NK-92 (cell line): ENCODE results near the gene NIFK.

Experiments used
- DNase-seq: peaks from one replicate; lab custom pipeline; 2025; ENCODE audit not compliant: unreplicated experiment; lab: John Stamatoyannopoulos, UW

NIFK gene

DNA sequence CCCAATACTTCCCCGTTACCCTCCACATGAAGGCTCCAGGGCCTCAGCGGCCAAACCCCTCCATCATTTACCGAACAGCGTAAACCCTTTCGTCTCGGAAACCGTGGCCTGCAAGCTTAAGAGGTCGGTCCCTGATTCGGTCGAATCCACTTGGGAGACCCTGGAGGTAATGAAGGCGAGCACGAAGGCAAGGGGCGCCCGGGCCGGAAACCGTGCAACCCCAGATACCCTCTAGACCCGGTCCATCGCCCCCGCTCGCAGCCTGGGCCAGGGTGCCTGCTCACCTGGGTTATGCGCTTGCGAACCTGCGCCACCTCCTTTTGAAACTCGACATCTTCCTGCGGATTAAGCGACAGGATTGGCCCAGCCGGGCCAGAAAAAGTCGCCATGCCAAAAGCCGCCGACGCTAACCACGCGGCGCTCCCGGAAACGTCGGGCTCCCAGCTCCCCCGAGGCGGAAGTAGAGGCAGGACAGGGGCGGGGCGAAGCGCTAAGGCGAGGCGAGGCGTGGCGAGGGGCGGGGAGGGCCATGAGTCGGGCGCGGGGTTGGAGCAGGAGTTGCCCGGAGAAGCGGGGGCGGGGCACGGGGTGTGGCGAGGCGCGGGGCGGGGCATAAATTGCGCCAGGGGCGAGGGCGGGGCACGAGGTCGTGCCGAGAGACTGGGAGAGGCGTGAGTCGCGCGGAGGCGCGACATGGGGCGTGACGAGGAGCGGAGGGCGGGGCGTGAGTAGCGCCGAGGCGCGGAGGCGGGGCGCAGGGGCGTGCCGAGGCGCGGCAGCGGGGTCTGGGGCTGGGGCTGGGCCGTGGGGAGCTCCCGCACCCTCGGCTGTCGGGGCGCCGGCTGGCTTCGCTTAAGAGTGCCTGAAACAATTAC, at the start of gene NIFK:
NIFK (minus strand) TSS at position 414 of the 875 bp plus-strand sequence; CDS start at position 389, 25 bp downstream.
- peak; percentile 98 for DNase-seq

DNA sequence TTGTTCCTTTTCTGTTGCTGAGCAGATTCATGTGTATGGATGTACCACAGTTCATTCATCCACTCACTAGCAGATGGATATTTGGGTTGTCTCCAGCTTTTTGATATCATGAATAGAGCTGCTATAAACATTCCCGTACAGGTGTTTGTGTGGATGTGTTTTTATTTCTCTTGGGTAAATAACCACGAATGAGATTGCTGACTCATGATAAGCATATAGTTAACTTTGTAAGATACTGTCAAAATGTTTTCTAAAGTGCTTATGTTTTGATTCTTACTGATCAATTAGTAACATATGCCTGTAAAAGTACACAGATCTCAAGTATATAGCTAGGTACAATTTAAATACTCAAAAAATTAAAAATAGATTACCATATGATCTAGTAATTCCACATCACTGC, 46.5 kb upstream of the NIFK start:
- no peak for DNase-seq

DNA sequence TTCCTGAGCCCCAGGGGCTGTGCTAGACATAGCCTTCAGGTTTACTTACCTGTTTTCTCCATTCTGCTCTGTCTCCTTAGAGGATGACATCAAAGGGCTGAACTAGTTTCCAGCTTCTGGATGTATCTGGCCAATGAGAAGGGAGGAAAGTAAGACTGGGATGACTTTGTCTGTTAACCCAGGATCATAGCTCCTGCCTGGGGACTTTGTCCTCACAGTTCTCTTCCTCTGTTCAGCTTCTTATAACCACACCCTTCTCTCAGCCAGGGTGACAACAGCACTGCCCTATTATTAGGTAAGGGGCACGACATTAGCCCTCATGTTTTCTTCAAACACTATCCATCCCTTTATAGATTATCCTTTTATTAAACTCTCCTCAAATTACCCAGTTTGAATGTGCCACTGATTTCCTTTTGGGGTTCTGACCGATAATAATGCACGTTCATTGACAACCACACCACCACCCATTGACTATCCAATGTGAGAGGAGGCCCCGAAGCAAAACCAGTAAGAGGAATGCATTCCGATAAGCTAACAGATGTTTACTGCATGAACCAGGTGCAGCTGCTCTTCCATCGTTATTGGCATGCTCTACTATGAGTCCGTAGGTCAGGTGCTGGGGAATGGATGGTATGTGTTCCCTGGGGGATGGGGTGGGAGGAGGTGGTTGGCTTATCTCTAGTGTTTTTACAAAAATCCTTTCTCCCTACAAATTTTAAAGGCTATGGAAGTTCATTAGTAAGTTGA, 42.2 kb upstream of the NIFK start:
- DNase-seq, result no peak

DNA sequence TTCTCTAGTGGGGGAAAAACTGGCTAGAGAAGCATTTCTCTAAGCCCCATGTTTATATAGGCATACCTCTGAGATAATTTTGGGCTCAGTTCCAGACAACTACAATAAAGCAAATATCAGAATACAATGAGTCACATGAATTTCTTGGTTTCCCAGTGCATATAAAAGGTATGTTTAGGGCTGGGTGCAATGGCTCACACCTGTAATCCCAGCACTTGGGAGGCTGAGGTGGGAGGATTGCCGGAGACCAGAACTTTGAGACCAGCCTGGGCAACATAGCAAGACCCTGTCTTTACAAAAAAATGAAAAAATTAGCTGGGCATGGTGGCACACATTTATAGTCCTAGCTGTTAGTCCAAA, 41.0 kb upstream of the NIFK start:
- DNase-seq, result no peak

DNA sequence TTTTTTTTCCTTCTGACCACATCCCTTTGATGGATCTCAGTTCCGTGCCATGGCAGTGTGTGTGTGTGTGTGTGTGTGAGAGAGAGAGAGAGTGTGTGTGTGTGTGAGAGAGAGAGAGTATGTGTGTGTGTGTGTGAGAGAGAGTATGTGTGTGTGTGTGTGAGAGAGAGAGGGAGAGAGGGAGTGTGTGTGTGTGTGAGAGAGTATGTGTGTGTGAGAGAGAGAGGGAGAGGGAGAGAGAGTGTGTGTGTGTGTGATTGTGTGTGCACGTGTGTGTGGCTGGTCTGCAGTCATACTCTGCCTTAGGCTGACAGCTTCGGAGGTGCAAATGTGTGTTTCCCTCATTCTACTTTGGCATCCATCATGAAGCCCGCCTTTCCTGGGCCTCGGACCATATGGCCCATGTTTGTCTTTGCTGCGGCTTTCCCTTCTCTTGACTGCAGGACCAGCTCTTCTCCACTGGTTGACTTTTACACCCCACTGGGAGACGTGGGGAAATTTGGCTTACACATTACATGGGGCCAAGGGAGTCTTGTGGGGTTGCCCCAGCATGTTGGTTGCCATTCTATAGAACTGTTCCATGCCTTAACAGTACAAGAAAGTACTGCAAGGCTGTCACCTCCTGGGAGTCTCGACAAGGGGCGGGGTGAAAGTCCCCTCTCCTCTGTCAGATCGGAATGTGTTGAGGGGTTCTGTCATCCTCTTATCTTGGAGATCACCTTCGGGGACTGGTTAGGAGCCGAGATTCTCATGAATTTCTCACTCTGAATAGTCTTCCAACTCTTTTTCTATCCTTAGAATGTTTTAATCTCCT, 40.4 kb upstream of the NIFK start:
- DNase-seq, result no peak

DNA sequence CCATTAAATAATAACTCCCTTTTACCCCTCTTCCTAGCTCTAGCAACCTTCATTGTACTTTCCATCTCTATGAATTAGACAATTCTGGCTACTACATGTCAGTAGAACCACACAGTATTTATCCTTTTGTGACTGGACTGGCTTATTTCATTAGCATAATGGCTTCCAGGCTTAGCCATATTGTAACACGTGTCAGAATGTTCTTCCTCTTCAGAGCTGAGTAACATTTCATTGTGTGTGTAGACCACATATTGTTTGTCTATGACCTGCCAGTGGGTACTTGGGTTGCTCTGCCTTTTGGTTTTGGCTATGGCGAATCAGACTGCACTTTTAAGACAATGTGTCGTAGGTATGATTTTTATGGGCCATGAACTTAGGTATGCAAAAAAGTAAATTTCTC, 39.7 kb upstream of the NIFK start:
- no peak for DNase-seq

DNA sequence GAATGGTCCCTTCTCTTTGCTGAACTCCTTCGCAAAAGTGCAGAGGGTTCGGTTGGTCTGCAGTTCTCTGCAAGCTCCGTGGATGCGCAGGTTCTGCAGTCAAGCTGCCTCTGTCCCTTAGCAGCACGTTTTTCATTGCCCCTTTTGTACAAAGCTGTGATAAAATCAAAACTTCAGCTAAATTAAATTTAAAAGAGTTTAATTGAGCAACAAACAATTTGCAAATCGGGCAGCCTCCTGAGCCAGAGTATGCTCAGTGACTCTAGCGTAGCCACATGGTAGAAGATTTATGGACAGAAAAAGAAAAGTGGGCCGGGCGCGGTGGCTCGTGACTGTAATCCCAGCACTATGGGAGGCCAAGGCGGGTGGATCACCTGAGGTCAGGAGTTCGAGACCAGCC, 37.6 kb upstream of the NIFK start:
- no peak for DNase-seq

DNA sequence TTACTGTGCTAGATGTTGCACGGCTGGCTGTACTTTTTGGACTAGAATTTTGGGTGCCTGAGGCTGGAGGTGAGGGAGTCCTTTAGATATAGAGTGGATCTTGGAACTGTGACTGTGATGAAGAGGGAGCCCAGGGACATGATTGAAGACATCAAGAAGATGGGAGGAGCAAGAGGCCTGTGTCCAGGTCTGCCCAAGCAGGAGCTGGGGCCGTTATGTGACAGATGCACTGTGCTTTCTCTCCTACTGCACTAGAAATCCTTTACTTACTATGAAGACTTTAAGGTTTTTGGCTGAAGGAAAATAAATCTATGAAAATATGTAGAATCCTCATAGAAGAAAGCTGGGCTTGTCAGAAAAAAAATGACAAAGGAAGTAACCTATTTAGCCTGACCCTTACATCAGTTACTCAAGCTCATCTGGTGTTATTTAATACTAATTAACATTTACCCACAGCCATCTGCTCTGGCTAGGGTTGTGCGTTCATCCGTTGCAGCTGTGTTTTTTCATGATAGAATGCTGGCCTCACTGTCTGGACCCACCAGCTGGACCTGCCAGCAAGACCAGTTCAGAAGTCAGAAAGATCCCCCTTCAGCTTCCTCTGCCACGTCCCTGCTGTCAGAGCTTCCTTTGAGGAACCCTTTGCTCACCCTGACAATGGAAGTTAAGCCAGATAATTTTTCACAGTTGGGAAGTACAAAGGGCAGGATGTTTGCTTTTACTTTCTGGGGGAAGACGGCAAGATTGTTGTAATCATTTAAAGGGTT, 35.5 kb upstream of the NIFK start:
- DNase-seq, result no peak

DNA sequence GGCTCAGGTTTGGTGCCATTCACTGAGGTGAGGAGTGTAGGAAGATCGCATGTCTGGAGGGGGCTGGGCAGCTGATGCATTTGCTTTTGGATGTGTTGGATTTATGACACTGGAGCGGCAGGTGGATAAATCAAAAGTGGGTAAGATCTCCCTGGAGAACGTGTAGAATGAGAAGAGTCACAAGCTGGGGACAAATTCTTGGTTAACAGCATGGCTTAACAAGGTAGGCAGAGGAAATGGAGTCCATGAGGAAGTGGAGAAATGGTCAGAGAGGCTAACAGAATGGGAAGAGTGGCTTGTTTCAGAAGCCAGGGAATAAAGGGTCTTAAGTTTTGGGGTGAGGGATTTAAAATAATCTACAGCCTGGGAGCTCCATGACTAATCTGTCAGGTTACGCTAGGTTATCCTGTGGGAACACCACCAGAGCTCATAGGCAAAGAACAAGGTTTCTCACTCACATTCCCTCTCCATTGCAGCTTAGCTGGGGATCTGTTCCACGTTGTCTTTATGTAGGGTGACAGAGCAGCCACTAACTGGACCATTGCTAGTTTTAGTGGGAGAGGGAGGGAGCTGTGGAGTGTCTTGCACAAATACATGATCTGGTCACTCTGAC, 31.6 kb upstream of the NIFK start:
- no peak for DNase-seq

DNA sequence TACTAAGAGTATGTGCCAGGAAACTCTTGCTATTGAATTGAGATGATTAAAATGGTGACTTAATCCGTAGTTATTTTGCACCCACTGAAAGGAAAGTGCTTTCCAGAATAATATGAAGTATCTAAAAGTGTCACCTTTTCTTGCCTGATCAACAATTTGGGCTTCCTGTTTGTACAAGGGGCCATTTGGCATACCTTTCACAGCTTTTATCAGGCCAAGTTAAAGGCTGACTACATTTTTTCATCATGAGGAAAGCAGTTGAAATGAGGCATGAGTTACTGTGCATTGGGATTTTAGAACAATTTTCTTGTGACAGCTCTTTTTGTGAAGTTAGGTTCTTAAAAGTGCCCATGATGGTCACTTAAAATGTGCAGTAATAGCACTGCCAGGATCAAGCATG, 29.9 kb upstream of the NIFK start:
- DNase-seq, result no peak

DNA sequence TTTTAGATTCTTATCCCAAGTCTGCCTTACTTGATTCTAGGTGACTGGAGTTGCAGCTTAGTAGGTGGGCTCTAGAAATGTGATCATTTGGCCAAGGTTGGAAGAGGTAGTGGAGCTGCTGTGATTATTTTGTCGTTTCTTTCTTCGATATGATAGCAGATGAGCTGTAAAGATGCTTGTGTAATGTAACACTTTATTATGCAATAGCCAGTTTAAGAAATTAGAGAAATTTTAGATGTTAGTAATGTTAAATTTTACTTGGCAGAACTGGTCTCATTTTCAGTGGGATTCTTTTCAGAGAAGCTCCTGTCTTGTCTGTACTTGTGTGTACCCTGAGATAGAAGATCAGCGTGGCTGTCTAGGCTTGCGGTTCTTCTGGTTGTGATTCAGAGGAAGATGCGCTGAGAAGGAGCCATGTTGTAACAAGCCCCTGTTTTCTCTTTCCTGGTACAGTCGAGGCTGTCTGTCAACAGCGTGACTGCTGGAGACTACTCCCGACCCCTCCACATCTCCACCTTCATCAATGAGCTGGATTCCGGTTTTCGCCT, 28.1 kb upstream of the NIFK start:
- DNase-seq, result no peak

DNA sequence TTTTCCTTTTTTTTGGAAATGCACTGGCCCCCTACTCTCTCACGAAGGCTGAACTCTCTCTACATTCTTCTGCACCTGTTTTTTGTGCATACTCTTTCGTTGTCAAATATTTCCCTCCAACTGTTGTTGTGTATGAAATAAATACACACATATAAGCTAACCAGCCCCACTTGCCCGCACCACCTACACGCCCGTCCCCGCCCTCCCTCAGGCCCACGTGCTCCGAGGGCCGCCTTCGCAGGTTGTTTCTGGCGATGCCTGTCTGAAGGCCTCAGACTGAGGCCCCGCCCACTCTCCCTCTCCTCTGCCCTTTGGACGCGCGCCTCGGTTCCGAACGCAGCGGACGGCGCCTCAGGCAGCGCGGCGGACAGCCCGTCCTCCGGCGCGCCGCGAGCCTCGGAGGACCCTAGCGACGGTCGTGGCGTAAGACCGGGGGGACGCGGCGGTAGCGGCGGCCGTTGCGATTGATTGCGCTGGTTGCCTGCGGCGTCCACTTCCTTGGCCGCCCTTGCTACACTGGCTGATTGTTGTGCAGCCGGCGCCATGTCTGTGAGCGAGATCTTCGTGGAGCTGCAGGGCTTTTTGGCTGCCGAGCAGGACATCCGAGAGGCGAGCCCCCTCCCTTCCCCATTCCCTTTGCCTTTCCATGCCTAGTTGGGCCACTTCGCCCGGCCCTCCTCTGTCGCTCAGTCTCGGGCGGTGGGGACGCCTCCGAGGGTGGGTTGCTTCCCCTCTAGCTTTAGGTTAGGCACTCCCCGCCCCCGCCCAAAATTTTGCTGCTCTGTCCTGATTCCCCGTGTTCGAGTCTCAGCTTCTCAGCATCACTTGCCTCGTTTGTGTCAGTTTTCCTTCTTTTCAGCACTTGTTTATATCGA, 18.8 kb upstream of the NIFK start, which contains the start of gene TSN:
TSN (plus strand) TSS at position 415 of the 875 bp plus-strand sequence; CDS start at position 544, 129 bp downstream.
- DNase-seq, result peak; percentile 80

DNA sequence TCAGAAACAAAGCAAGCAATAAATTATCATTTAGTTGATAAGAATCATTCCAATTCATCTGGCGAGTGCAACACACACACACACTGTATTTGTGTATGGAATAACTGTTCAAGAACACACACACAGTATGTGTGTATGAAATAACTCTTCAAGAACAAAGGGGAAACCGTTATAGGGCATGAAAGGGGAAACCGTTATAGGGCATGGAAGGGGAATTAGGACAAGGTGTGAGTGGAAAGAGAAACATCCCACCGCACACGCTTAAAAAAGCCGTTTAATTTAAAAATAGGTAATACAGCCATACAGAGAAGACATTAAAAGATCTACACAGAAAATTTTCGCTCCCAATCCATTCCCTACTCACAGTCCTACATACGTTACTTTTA, 18.2 kb upstream of the NIFK start:
- no peak for DNase-seq

DNA sequence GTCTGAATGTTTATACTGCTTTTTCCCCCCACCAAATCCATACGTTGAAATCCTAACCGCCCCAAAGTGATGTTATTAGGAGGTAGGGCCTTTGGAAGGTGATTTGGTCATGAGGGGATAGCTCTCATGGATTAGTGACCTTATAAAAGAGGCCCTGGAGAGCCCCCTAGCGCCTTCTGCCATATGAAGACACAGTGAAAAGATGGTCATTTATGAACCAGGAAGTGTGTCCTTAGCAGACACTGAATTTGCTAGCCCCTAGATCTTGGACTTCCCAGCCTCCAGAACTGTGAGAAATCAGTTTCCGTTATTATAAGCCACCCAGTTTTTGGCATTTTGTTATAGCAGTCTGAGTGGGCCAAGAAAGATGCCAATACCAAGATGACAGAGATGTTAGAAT, 11.5 kb upstream of the NIFK start:
- DNase-seq, result no peak

DNA sequence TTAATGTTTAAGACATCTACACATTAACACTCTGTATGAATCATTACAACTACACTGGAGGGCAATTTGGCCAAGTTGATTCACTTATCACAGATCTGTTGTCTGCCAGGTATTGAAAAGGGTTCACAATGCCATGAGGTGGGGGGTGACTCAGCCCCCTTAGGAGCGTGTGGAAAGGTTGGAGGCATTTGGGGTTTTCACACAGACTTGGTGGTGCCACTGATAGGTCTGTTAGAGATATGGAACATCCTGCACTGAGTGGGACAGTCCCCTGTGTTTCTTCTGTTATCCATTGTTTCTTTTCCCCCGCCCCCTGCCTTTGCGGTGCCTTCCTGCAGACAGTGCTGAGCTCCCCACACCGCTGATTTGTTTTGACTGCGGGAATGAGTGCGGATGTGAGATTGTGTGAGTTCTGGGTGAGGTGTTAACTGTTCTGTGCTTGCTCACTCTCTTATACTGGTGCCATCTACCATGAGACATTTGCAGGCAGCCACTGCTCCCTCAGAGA, 9.4 kb upstream of the NIFK start:
- DNase-seq, result no peak

DNA sequence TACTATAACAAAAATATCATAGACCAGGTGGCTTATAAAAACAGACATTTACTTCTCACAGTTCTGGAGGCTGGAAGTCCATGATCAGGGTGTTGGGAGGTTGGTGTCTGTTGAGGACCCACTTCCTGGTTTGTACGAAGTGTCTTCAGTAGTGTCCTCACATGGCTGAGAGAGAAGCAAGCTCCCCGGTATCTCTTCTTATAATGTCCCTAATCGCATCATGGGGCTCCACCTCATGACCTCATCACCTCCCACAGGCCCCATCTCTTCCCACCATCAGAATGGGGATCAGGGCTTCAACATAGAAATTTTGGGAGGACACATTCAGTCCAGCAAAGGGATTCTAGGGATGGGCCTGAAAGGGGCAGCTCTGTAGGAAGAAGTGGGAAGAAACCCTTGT, 4.8 kb upstream of the NIFK start:
- DNase-seq, result no peak

DNA sequence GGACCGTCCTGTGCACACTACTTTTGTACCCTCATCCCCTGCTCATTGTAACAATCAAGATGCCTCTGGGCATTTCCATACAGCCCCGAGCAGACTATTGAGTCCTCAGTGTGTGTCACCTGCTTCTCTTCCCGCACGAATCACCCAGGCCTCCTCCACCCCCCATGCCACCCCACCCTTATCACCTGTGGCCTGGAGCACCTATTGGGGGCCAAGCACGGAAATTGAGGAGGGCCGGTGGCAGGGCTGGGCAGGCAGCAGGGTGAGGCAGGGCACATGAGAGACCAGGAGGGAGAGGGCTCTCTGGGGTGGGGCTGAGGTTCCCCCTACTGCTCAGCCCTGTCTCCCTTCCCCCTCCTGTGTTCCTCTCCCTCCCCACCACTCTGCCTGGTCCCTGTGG, 4.3 kb upstream of the NIFK start:
- no peak for DNase-seq

DNA sequence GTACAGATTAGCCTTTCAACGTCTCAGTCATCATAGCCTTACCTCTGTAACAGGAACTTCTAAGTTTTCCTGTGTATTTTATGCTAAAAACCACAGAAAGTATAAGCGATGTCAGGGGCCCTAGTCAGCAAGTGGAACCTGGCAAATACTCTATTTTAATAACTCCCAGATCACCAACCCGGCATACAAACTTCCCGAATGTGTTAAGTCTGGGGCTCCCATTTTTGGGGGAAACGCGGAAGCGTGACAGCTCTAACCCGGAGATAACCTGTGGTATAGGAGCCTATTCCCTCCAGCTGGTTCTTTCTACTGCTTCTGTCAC, 574 bp downstream of the NIFK start:
- no peak for DNase-seq

DNA sequence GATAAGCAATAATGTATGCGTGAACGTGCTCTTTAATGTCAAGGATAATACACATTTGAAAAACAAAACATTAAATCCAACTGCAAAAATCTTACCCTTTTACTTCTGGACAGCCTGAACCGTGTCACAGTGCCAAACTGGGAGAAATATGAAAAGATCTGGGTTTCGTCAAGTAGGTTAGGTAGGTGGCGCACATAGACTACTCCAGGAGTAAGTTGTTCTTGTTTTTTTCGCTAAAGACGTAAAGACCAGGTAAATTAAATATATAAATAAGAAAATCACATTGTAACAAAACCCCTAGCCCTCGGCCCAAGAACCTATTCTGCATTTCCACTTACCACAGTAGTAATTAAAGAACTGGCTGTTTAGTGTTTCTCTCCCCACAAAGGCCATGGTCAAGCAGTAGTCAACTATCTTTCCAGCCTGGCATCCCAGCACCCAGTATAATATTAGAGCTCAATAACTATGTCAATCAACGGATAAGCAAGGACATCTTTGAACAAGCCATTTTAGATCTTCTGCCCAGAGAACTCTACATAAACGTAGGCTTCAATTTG, 1.1 kb downstream of the NIFK start:
- DNase-seq, result no peak
